Measurements from ENCODE around the gene B9D2. TPM values are rescaled to one million over a fixed set of nuclear protein-coding genes. Genes with fewer than 3 reads are reported as not detected.

The B9D2 gene
- total RNA-seq, 1 donor from 2014 or later, result 2.5 TPM

DNA sequence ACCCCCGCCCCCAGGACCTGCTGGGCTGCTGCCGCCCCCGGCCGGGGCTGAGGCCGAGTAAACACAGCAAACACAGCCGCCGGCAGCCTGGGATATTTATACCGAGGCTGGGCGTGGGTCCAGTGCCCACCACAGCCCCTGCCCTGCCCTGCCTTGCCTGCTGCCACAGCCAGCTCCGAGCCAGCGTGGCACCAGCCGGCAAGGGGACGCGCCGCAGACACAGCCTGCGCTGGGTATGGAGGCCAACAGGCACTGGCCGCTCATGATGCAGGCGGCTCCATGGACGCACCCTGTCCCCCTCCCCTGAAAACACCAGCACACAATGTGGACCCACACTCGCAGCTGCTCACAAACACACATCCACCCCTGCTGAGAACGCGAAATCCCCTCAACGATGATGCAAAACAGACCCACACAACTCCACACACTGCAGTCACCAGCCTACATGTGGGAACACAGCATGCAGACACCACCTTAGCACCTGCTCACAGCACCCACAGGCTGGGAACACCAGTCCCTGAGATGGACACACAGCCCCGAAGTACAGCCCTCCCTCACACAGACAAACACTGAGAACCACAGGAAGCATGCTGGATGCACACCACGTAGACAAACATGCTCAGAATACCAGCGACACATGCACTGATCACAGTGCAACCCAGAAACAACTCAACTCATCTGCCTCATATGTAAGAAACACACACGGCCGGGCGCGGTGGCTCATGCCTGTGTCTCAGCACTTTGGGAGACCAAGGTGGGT, 37.8 kb downstream of the B9D2 start:
- Mint-ChIP-seq H3K9me3 (no peaks in the 10 kb centered on the region), H3K4me1 (peaks cover 48% of the 10 kb centered on the region), H3K27ac (no peak overlapping the region), H3K36me3 (no peaks in the 10 kb centered on the region), H3K4me3 (peak overlapping the region; percentile 44), H3K27me3 (ENCODE audit: insufficient read depth, low read depth) (peaks cover 11% of the 10 kb centered on the region)
- Histone ChIP-seq H2AFZ (replicated peaks) (no peak overlapping the region), H3K9me3 (ENCODE audit: low read depth) (no peaks in the 10 kb centered on the region), H3K4me2 (peak overlapping the region; percentile 87), H3K79me2 (ENCODE audit: low read depth) (no peaks in the 10 kb centered on the region), H3K4me1 (peaks cover 18% of the 10 kb centered on the region), H3K9ac (peak overlapping the region; percentile 10), H3K4me3 (peak overlapping the region; percentile 46), H3F3A (ENCODE audit: low read depth) (peaks cover 17% of the 10 kb centered on the region), H3K27me3 (peaks cover 12% of the 10 kb centered on the region), H3K36me3 (no peaks in the 10 kb centered on the region), H4K20me1 (ENCODE audit: low read depth) (peaks cover 21% of the 10 kb centered on the region), H3K27ac (no peak overlapping the region)
- TF ChIP-seq, protein P1, sequence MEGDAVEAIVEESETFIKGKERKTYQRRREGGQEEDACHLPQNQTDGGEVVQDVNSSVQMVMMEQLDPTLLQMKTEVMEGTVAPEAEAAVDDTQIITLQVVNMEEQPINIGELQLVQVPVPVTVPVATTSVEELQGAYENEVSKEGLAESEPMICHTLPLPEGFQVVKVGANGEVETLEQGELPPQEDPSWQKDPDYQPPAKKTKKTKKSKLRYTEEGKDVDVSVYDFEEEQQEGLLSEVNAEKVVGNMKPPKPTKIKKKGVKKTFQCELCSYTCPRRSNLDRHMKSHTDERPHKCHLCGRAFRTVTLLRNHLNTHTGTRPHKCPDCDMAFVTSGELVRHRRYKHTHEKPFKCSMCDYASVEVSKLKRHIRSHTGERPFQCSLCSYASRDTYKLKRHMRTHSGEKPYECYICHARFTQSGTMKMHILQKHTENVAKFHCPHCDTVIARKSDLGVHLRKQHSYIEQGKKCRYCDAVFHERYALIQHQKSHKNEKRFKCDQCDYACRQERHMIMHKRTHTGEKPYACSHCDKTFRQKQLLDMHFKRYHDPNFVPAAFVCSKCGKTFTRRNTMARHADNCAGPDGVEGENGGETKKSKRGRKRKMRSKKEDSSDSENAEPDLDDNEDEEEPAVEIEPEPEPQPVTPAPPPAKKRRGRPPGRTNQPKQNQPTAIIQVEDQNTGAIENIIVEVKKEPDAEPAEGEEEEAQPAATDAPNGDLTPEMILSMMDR (IDR thresholded peaks at IDR 0.05), result no peak
- TF ChIP-seq EZH2 (IDR thresholded peaks at IDR 0.05) (no peak), EZH2phosphoT487 (IDR thresholded peaks at IDR 0.05) (no peak)
- DNase-seq (ENCODE audit: low spot score), result no peak

DNA sequence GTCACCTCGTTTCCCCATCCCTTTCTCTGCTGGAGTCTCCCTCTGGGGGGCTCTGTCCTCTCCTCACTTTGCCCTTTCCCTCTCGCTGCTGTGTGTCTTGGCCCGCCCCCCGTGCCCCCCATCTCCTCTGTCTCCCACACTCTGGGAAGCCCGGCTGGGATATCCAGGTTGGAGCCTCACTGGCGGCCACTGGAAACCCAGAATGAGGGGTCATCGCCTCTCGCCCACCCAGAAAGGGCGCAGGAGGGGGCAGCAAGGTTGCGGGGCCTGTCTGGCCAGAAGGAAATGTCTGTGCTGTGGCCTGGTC, 38.4 kb downstream of the B9D2 start:
- Histone ChIP-seq H3K9ac (peak overlapping the region; percentile 10), H3K9me3 (ENCODE audit: low read depth) (no peaks in the 10 kb centered on the region), H3F3A (ENCODE audit: low read depth) (peaks cover 21% of the 10 kb centered on the region), H3K27me3 (peaks cover 12% of the 10 kb centered on the region), H4K20me1 (ENCODE audit: low read depth) (peaks cover 21% of the 10 kb centered on the region), H3K4me3 (peak overlapping the region; percentile 46), H2AFZ (replicated peaks) (no peak overlapping the region), H3K4me2 (peak overlapping the region; percentile 87), H3K36me3 (no peaks in the 10 kb centered on the region), H3K27ac (no peak overlapping the region), H3K79me2 (ENCODE audit: low read depth) (no peaks in the 10 kb centered on the region), H3K4me1 (peaks cover 18% of the 10 kb centered on the region)
- TF ChIP-seq EZH2 (IDR thresholded peaks at IDR 0.05) (no peak), EZH2phosphoT487 (IDR thresholded peaks at IDR 0.05) (no peak)
- TF ChIP-seq, protein P1 (IDR thresholded peaks at IDR 0.05), result no peak
- peaks cover 11% of the 10 kb centered on the region for H3K27me3 Mint-ChIP-seq (ENCODE audit: insufficient read depth, low read depth)
- no peak for DNase-seq (ENCODE audit: low spot score)
- H3K4me1 Mint-ChIP-seq, result peaks cover 48% of the 10 kb centered on the region
- H3K27ac Mint-ChIP-seq, result no peak overlapping the region
- no peaks in the 10 kb centered on the region for H3K36me3 Mint-ChIP-seq
- no peaks in the 10 kb centered on the region for H3K9me3 Mint-ChIP-seq
- H3K4me3 Mint-ChIP-seq, result peak overlapping the region; percentile 76

DNA sequence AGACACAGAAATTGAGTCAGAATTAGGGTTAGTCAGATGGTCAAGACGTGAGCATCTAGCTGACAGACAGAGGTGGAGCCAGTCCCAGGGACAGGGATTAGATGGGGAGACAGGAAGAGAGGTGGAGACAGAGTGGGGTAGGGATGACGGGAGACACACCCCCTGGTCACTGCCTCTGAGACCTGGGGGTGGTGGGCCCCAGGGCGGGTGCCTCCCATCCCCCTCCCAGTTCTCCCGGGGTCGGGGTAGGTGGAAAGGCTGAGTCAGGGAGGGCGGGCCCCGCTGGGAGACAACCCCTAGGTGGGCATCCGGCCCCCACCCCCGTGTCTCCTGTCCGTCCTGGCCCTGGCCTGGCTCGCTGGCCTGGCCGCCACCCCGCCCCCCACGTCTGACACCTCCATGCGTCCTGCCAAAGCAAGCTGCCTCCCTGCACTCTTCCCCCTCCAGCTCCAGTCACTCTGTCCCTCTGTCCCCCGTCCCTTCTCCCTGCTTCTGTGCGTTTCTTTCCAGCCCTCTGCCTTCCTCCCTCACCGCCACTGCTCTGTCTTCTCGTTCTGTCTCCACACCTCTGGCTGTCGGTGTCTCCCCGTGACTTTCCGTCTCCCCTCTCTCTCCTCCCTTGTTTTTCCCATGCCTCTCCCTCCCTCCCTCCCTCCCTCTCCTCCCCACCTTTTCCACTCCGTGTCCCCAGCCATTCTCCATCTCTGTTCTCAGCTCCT, 38.9 kb downstream of the B9D2 start:
- Histone ChIP-seq H3K4me1 (peaks cover 18% of the 10 kb centered on the region), H3K9me3 (ENCODE audit: low read depth) (no peaks in the 10 kb centered on the region), H3K27ac (no peak overlapping the region), H2AFZ (replicated peaks) (no peak overlapping the region), H3K4me2 (peak overlapping the region; percentile 87), H3F3A (ENCODE audit: low read depth) (peaks cover 21% of the 10 kb centered on the region), H3K79me2 (ENCODE audit: low read depth) (no peaks in the 10 kb centered on the region), H3K4me3 (peak overlapping the region; percentile 46), H3K27me3 (peaks cover 12% of the 10 kb centered on the region), H3K9ac (no peak overlapping the region), H4K20me1 (ENCODE audit: low read depth) (peaks cover 21% of the 10 kb centered on the region), H3K36me3 (no peaks in the 10 kb centered on the region)
- Mint-ChIP-seq H3K4me3 (peak overlapping the region; percentile 77), H3K27me3 (ENCODE audit: insufficient read depth, low read depth) (peaks cover 11% of the 10 kb centered on the region), H3K9me3 (no peaks in the 10 kb centered on the region), H3K4me1 (peaks cover 48% of the 10 kb centered on the region), H3K36me3 (no peaks in the 10 kb centered on the region), H3K27ac (peak overlapping the region; percentile 85)
- DNase-seq (ENCODE audit: low spot score), result peak; percentile 60
- TF ChIP-seq EZH2 (IDR thresholded peaks at IDR 0.05), result no peak
- no peak for TF ChIP-seq EZH2phosphoT487 (IDR thresholded peaks at IDR 0.05)
- TF ChIP-seq, protein P1 (IDR thresholded peaks at IDR 0.05), result no peak

All from neural progenitor cell (in vitro differentiated cells).